Measurements from ENCODE around the gene IQCN. TPM values are rescaled to one million over a fixed set of nuclear protein-coding genes. Genes with fewer than 3 reads are reported as not detected.

Gene IQCN
- total RNA-seq, 2 donors from 2014 or later: 4.1 to 19.5 TPM

DNA sequence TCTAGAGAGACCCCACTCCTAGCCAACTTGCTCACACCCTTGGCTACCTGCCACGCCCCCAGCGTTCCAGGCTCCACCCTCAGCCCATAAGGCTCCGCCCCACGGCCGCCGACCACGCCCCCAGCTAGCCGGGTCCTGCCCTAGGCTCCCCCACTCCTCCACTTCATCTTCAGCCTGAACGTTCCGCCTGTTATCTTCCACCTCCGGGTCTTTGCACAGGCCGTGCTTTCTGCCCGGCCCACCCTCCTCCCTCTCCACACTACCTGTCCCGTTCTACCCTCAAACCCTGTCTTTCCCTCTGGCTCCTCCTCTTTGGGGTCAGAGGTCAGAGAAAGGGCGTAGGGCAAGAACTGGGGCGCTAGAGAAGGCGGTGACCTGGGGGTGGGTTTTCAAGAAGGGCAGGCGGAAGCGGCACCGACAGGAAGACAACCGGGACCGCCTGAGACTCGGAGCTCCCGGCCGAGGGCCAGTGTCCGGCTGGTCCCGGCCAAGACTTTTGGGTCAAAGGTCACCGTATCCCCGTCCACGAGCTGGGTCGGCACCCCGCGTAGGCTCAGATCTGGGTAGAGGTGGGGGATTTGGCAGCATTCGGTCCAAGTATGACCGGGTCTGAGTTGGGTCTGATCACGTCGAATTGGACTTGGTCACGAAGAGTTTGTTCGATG lies 50.3 kb downstream of the IQCN start:
- Histone ChIP-seq H3K36me3 (no peaks in the 10 kb centered on the region), H3K27me3 (replicated peaks; ENCODE audit: insufficient read depth) (peaks cover 17% of the 10 kb centered on the region), H3K4me3 (peak overlapping the region in 1 of 2 donors; percentile 6), H3K9me3 (no peaks in the 10 kb centered on the region), H3K4me1 (replicated peaks) (peaks cover 6% of the 10 kb centered on the region), H3K27ac (no peak overlapping the region)
- intact Hi-C loops (cut with DNase I): no loop called here
- TF ChIP-seq, protein P1, sequence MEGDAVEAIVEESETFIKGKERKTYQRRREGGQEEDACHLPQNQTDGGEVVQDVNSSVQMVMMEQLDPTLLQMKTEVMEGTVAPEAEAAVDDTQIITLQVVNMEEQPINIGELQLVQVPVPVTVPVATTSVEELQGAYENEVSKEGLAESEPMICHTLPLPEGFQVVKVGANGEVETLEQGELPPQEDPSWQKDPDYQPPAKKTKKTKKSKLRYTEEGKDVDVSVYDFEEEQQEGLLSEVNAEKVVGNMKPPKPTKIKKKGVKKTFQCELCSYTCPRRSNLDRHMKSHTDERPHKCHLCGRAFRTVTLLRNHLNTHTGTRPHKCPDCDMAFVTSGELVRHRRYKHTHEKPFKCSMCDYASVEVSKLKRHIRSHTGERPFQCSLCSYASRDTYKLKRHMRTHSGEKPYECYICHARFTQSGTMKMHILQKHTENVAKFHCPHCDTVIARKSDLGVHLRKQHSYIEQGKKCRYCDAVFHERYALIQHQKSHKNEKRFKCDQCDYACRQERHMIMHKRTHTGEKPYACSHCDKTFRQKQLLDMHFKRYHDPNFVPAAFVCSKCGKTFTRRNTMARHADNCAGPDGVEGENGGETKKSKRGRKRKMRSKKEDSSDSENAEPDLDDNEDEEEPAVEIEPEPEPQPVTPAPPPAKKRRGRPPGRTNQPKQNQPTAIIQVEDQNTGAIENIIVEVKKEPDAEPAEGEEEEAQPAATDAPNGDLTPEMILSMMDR (IDR thresholded peaks at IDR 0.05): no peak
- TF ChIP-seq POLR2A (IDR thresholded peaks at IDR 0.05): no peak
- no peak for TF ChIP-seq POLR2AphosphoS5 (IDR thresholded peaks at IDR 0.05)
- 7% methylated on average over 38 of the region's 39 CpGs for WGBS
- no peak for DNase-seq (ENCODE audit: low spot score)

DNA sequence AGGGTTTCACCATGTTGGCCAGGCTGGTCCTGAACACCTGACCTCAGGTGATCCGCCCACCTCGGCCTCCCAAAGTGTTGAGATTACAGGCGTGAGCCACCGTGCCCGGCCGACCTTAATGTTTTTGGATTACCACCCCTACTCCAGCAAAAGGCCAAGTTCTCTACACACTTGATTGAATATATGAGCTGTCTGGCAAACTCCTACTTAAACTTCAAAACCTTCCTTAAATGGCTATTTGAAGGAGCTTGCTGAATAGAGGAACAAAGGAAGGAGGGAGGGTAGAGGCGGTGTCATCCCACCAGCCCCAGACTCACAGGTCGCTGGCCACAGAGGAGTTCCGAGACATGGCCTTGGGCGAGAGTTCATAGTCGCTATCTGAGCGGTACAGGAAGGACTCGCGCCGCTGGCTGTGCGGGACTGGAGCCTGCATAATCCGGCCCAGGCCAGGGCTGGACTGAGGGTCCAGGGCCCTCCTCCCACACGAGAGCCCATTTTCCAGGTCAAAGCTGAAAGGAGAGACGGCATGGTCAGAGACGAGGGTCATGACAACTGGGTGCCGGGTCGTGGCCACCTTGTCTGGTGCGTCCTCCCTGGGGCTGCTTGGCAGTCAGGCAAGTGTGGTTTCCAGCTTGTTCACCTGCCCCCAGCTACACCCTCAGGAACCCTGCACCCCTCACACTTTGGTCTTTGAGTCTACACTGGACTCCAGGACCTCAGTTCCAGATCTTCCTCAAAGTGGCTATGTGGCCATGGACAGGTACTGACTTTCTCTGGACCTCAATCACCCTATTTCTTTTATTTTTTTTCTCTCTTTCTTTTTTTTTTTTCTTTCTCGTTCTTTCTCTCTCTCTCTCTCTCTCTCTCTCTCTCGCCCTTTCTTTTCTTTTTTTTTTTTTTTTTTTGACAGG lies 52.2 kb downstream of the IQCN start:
- Histone ChIP-seq H3K36me3 (no peaks in the 10 kb centered on the region), H3K9me3 (no peaks in the 10 kb centered on the region), H3K4me1 (replicated peaks) (peaks cover 6% of the 10 kb centered on the region), H3K27ac (no peak overlapping the region), H3K27me3 (replicated peaks; ENCODE audit: insufficient read depth) (peaks cover 16% of the 10 kb centered on the region), H3K4me3 (no peak overlapping the region)
- intact Hi-C loops (cut with DNase I): no loop called here
- WGBS: 85% methylated on average over 22 of the region's 25 CpGs
- no peak for DNase-seq (ENCODE audit: low spot score)
- TF ChIP-seq, protein P1 (IDR thresholded peaks at IDR 0.05): no peak
- TF ChIP-seq POLR2AphosphoS5 (IDR thresholded peaks at IDR 0.05) (no peak), POLR2A (IDR thresholded peaks at IDR 0.05) (no peak)

DNA sequence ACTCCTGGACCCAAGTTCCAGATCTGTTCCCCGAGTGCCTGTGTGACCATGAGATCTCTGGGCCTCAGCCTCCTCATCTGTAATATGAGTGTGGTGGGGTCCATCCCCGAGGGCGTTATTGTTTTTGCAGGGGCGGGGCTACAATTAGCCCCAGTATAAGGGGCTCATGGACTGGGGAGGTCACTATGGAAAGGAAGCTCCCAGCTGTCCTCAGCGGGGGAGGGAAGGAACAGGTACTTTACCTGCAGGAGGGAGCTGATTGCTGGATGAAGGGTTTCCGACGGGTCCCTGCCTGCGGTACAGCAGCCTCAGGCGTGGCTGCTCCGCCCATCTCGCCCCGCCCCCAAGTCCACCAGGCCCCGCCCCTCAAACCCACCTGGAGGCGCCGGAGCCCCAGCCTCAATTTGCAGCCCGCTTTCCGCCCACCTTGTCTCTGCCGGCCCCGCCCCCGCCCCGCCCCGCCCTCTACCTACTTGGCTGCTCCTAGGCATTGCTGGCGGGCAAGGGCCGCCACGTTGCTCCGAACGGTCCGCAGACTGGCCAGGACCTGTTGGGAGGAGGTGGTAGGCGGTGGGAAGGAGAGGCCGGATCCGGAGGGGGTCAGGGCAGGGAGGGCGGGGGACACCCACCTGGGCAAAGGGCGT lies 53.5 kb downstream of the IQCN start:
- Histone ChIP-seq H3K27ac (no peak overlapping the region), H3K27me3 (replicated peaks; ENCODE audit: insufficient read depth) (peaks cover 11% of the 10 kb centered on the region), H3K4me3 (no peak overlapping the region), H3K9me3 (no peaks in the 10 kb centered on the region), H3K36me3 (no peaks in the 10 kb centered on the region), H3K4me1 (replicated peaks) (peaks cover 6% of the 10 kb centered on the region)
- TF ChIP-seq, protein P1 (IDR thresholded peaks at IDR 0.05): no peak
- TF ChIP-seq POLR2A (IDR thresholded peaks at IDR 0.05) (no peak), POLR2AphosphoS5 (IDR thresholded peaks at IDR 0.05) (no peak)
- intact Hi-C loops (cut with DNase I): no loop called here
- 9% methylated on average over 31 of the region's 33 CpGs for WGBS
- DNase-seq (ENCODE audit: low spot score): no peak

DNA sequence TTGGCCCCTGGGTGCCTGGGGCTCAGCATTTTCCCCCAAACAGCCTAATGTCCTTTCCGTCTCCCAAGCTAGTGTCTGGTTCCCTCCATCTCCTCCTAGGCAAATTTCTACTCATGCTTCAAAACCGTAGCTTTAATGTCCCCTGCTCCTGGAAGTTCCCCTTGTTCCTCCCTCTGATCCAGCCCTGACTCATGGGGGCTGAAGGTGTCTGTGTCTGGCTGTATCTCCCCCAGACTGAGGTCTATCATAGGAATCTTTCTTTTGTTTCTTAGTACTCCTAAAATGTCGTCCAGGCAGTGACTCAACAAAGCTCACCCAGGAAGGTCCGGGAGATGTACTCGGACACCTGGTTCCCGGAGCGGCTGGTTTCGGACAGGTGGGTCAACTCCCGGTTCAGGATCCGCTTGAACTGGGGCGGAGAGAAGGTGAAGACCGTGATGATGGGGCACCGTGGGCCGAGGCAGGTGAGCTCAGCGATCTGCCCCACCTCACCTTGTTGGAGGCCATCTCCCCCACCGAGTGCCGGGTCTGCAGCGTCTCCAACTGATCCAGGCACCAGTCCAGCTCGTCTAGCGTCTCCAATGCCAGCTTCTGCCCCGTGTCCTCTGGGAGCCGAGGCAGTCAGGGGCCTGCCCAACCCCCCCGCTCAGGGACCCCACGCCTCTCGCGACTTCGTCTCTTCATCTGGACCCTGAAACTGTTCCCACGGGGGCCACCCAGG lies 54.2 kb downstream of the IQCN start:
- intact Hi-C loops (cut with DNase I): no loop called here
- Histone ChIP-seq H3K4me3 (no peak overlapping the region), H3K27ac (no peak overlapping the region), H3K36me3 (no peaks in the 10 kb centered on the region), H3K27me3 (replicated peaks; ENCODE audit: insufficient read depth) (peaks cover 5% of the 10 kb centered on the region), H3K9me3 (no peaks in the 10 kb centered on the region), H3K4me1 (replicated peaks) (peaks cover 5% of the 10 kb centered on the region)
- 56% methylated on average over 28 of the region's 28 CpGs for WGBS
- TF ChIP-seq POLR2A (IDR thresholded peaks at IDR 0.05) (no peak), POLR2AphosphoS5 (IDR thresholded peaks at IDR 0.05) (no peak)
- TF ChIP-seq, protein P1 (IDR thresholded peaks at IDR 0.05): no peak
- DNase-seq (ENCODE audit: low spot score): no peak

Measured in prostate gland (tissue), 2 donors.